ENCODE data around the gene SPRY1. TPM values are rescaled to one million over a fixed set of nuclear protein-coding genes. Genes with fewer than 3 reads are reported as not detected.

SPRY1 gene
- total and polyA plus RNA-seq, 9 of the 15 experiments (the other 6 are each of a cell fraction or from before 2014, with no cell fraction given): 0.18 to 1.9 (median 0.45) TPM; not detected in 1

GRCh38 chr4:123383566-123383965 is 13.0 kb upstream of the SPRY1 start:
- no peak for DNase-seq (ENCODE audit: extremely low read depth in 1 of 4, low spot score in 3 of 4)
- Histone ChIP-seq H2AFZ (ENCODE audit: low read depth, low read length) (no peak overlapping the region), H3K9me1 (ENCODE audit: control insufficient read depth, insufficient read depth, low read length) (no peaks in the 10 kb centered on the region), H3K27me3 (ENCODE audit: control insufficient read depth in 2 of 2, insufficient read depth in 2 of 2, low read length in 2 of 2) (no peaks in the 10 kb centered on the region), H3K79me2 (ENCODE audit: control insufficient read depth, insufficient read depth, low read length) (no peaks in the 10 kb centered on the region), H3K27ac (ENCODE audit: extremely low read depth, low read depth, low read length) (no peak overlapping the region), H3K4me3 (no peak overlapping the region), H3K9me3 (replicated peaks; ENCODE audit: control insufficient read depth, insufficient read depth, low read depth, low read length) (no peaks in the 10 kb centered on the region), H3K9ac (ENCODE audit: insufficient read depth in 1 of 2, low read depth in 2 of 2, low read length in 2 of 2) (no peak overlapping the region), H3K36me3 (ENCODE audit: control insufficient read depth, insufficient read depth, low read length) (no peaks in the 10 kb centered on the region), H4K20me1 (replicated peaks; ENCODE audit: control insufficient read depth, insufficient read depth, low read length) (no peaks in the 10 kb centered on the region), H3K4me2 (ENCODE audit: insufficient read depth, low read length) (no peak overlapping the region), H3K4me1 (replicated peaks in 1 of 2; ENCODE audit: control insufficient read depth in 2 of 2, insufficient read depth in 2 of 2, low read length in 2 of 2) (peaks cover 0 to 8% of the 10 kb centered on the region in 2 experiments; a peak in 2 of 5 replicates)
- no peak for FAIRE-seq
- BruUV-seq (replicated peaks): no TSS peak
- in situ Hi-C loops (cut with MboI): no loop called here
- no peak for ATAC-seq
- ChIA-PET CTCF (ENCODE audit: low intra/inter-chr PET ratio) (no interaction called here), POLR2A (interaction anchor here (0.6 kb wide), 1 partner anchor 12 kb away, joined by 3 read pairs; no protein-coding TSS in a partner anchor)
- TF ChIP-seq DPF2 (IDR thresholded peaks at IDR 0.05): no peak
- TF ChIP-seq ZNF699 (CRISPR knock-in tag; IDR thresholded peaks at IDR 0.05; ENCODE audit: insufficient replicate concordance): no peak
- intact Hi-C loops (cut with micrococcal nuclease): no loop called here
- WGBS (ENCODE audit: insufficient coverage, low coverage, missing lambda C conversion rate): 5% methylated on average over 3 of the region's 3 CpGs

- peak in 1 of 4 experiments; percentile 14 for DNase-seq (ENCODE audit: extremely low read depth in 1 of 4, low spot score in 3 of 4)
- no peaks in the 10 kb centered on the region for H3K9me1 ChIP-seq (ENCODE audit: control insufficient read depth, insufficient read depth, low read length)
- no peak overlapping the region; the same call in 1 of the 2 replicates for H3K4me2 ChIP-seq (ENCODE audit: insufficient read depth, low read length)
- peak; percentile 42 for FAIRE-seq
- no peaks in the 10 kb centered on the region for H3K27me3 ChIP-seq (ENCODE audit: control insufficient read depth in 2 of 2, insufficient read depth in 2 of 2, low read length in 2 of 2)
- H2AFZ ChIP-seq (ENCODE audit: low read depth, low read length): peak overlapping the region; percentile 27; the same call in 1 of the 2 replicates
- no peaks in the 10 kb centered on the region for H3K79me2 ChIP-seq (ENCODE audit: control insufficient read depth, insufficient read depth, low read length)
- no peaks in the 10 kb centered on the region for H3K9me3 ChIP-seq (replicated peaks; ENCODE audit: control insufficient read depth, insufficient read depth, low read depth, low read length)
- in situ Hi-C loops (cut with MboI): no loop called here
- H4K20me1 ChIP-seq (replicated peaks; ENCODE audit: control insufficient read depth, insufficient read depth, low read length): no peaks in the 10 kb centered on the region
- ChIA-PET POLR2A (no interaction called here), CTCF (ENCODE audit: low intra/inter-chr PET ratio) (no interaction called here)
- ATAC-seq: no peak
- BruUV-seq (replicated peaks): no TSS peak
- peaks cover 0 to 8% of the 10 kb centered on the region in 2 experiments; a peak in 2 of 5 replicates for H3K4me1 ChIP-seq (replicated peaks in 1 of 2; ENCODE audit: control insufficient read depth in 2 of 2, insufficient read depth in 2 of 2, low read length in 2 of 2)
- no peak overlapping the region for H3K4me3 ChIP-seq
- no peaks in the 10 kb centered on the region for H3K36me3 ChIP-seq (ENCODE audit: control insufficient read depth, insufficient read depth, low read length)
- intact Hi-C loops (cut with micrococcal nuclease): no loop called here
- 2% methylated on average over 4 of the region's 4 CpGs for WGBS (ENCODE audit: insufficient coverage, low coverage, missing lambda C conversion rate)
- no peak overlapping the region for H3K27ac ChIP-seq (ENCODE audit: extremely low read depth, low read depth, low read length)
- H3K9ac ChIP-seq (ENCODE audit: insufficient read depth in 1 of 2, low read depth in 2 of 2, low read length in 2 of 2): no peak overlapping the region; a peak in 1 of 4 replicates
- peak; percentile 72 for TF ChIP-seq NFE2 (IDR thresholded peaks at IDR 0.05; ENCODE audit: low read depth)
- no peak for TF ChIP-seq C11orf30 (IDR thresholded peaks at IDR 0.05; ENCODE audit: low read depth)
- TF ChIP-seq KAT8 (IDR thresholded peaks at IDR 0.05; ENCODE audit: low read depth): no peak
- TF ChIP-seq ZZZ3 (IDR thresholded peaks at IDR 0.05): no peak
- no peak for TF ChIP-seq IFI16 (CRISPR knock-in tag; IDR thresholded peaks at IDR 0.05)
- TF ChIP-seq E4F1 (CRISPR knock-in tag; IDR thresholded peaks at IDR 0.05; ENCODE audit: borderline replicate concordance): no peak
- TF ChIP-seq ZNF239 (CRISPR knock-in tag; IDR thresholded peaks at IDR 0.05): no peak
- TF ChIP-seq DMBX1 (CRISPR knock-in tag; IDR thresholded peaks at IDR 0.05; ENCODE audit: borderline replicate concordance): no peak
- TF ChIP-seq DDX20 (tag; IDR thresholded peaks at IDR 0.05; ENCODE audit: low read depth): no peak
- TF ChIP-seq ZNF695 (CRISPR knock-in tag; IDR thresholded peaks at IDR 0.05): no peak
- no peak for TF ChIP-seq GTF2E2 (tag; IDR thresholded peaks at IDR 0.05)
Observed at GRCh38 chr4:123386609-123387008, 10.0 kb upstream of the SPRY1 start.

All from K562 (cell line).